Stimulated activated naive B cell treated with anti-CD40 and anti-IgM and Interleukin-4, amounts not matched to agents 10 μg/mL and 1 μg/mL and 100 μg/mL, for 72 hours (primary cell): Measurements from ENCODE around the gene FAM53A.

Experiments used
- ATAC-seq, 2 donors: fragments of 150-1000 bp; cut with Tn5 transposase; replicated peaks; 2 replicates each; pipeline ENCODE4 v1.10.0; 2021; ENCODE audit warnings: moderate library complexity in 1 of 2
- DNase-seq: peaks from one replicate; pipeline ENCODE4 v3.0.0; 2021
- H3K27ac Mint-ChIP-seq: one replicate; pipeline ENCODE4 v1.8.0; 2022; ENCODE audit warnings: mild to moderate bottlenecking, mixed read lengths
- H3K27me3 Mint-ChIP-seq, 2 donors: one replicate each; pipeline ENCODE4 v1.8.0; 2022; ENCODE audit warnings: mixed read lengths in 2 of 2
- H3K36me3 Mint-ChIP-seq, 2 donors: one replicate each; pipeline ENCODE4 v1.8.0; 2022; ENCODE audit warnings: mixed read lengths in 2 of 2, mild to moderate bottlenecking in 1 of 2
- H3K4me1 Mint-ChIP-seq, 2 donors: one replicate each; pipeline ENCODE4 v1.8.0; 2022; ENCODE audit warnings: mixed read lengths in 2 of 2, mild to moderate bottlenecking in 1 of 2
- H3K4me3 Mint-ChIP-seq, 2 donors: one replicate each; pipeline ENCODE4 v1.8.0; 2022; ENCODE audit warnings: mild to moderate bottlenecking in 2 of 2, mixed read lengths in 2 of 2, moderate library complexity in 1 of 2
- H3K9me3 Mint-ChIP-seq, 2 donors: one replicate each; pipeline ENCODE4 v1.8.0; 2022; ENCODE audit warnings: mixed read lengths in 2 of 2, mild to moderate bottlenecking in 1 of 2

The FAM53A gene, protein sequence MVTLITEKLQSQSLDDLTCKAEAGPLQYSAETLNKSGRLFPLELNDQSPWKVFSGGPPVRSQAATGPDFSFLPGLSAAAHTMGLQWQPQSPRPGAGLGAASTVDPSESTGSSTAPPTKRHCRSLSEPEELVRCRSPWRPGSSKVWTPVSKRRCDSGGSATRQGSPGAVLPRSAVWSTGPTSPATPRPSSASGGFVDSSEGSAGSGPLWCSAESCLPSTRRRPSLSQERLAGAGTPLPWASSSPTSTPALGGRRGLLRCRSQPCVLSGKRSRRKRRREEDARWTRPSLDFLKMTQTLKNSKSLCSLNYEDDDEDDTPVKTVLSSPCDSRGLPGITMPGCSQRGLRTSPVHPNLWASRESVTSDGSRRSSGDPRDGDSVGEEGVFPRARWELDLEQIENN

GRCh38 chr4:1683736-1684505 lies at the start of gene FAM53A:
Gene FAM53A (minus strand): TSS chr4:1684313. CDS start chr4:1668741, 15,572 bp downstream.
- peak; percentile 90 for DNase-seq
- peak within 1 kb of the TSS; percentile 76 for H3K27ac Mint-ChIP-seq
- H3K4me3 Mint-ChIP-seq, result peak within 1 kb of the TSS; percentile 83 to 86
- peak; percentile 90 to 95 for ATAC-seq
- no peaks in the 10 kb centered on the region for H3K27me3 Mint-ChIP-seq
- no peaks in the 10 kb centered on the region for H3K9me3 Mint-ChIP-seq
- H3K36me3 Mint-ChIP-seq, result no peaks in the 10 kb centered on the region
- H3K4me1 Mint-ChIP-seq, result peaks cover 2 to 13% of the 10 kb centered on the region in 2 donors

GRCh38 chr4:1732911-1733310 lies 48.8 kb upstream of the FAM53A start:
- DNase-seq (no peak), ATAC-seq (no peak)
- H3K36me3 Mint-ChIP-seq, result peaks cover 47 to 54% of the 10 kb centered on the region in 2 donors
- peaks cover 6 to 15% of the 10 kb centered on the region in 2 donors for H3K4me1 Mint-ChIP-seq
- no peak overlapping the region for H3K27ac Mint-ChIP-seq
- no peaks in the 10 kb centered on the region for H3K27me3 Mint-ChIP-seq
- H3K4me3 Mint-ChIP-seq, result no peak overlapping the region
- peaks cover 0 to under 1% of the 10 kb centered on the region in 2 donors for H3K9me3 Mint-ChIP-seq

GRCh38 chr4:1731180-1731579 lies 47.1 kb upstream of the FAM53A start:
- no peaks in the 10 kb centered on the region for H3K9me3 Mint-ChIP-seq
- H3K27ac Mint-ChIP-seq, result no peak overlapping the region
- DNase-seq, result no peak
- ATAC-seq, result no peak
- no peaks in the 10 kb centered on the region for H3K27me3 Mint-ChIP-seq
- peaks cover 45 to 54% of the 10 kb centered on the region in 2 donors for H3K36me3 Mint-ChIP-seq
- H3K4me1 Mint-ChIP-seq, result peaks cover 14 to 27% of the 10 kb centered on the region in 2 donors
- no peak overlapping the region for H3K4me3 Mint-ChIP-seq

- peaks cover 18 to 30% of the 10 kb centered on the region in 2 donors for H3K4me1 Mint-ChIP-seq
- ATAC-seq (no peak), DNase-seq (no peak)
- H3K4me3 Mint-ChIP-seq, result no peak overlapping the region
- peaks cover 43 to 54% of the 10 kb centered on the region in 2 donors for H3K36me3 Mint-ChIP-seq
- H3K27ac Mint-ChIP-seq, result no peak overlapping the region
- no peaks in the 10 kb centered on the region for H3K27me3 Mint-ChIP-seq
- H3K9me3 Mint-ChIP-seq, result no peaks in the 10 kb centered on the region
These were observed 46.5 kb upstream of the FAM53A start for GRCh38 chr4:1730532-1731135.

GRCh38 chr4:1728061-1728980 lies 44.2 kb upstream of the FAM53A start:
- no peaks in the 10 kb centered on the region for H3K27me3 Mint-ChIP-seq

DNA sequence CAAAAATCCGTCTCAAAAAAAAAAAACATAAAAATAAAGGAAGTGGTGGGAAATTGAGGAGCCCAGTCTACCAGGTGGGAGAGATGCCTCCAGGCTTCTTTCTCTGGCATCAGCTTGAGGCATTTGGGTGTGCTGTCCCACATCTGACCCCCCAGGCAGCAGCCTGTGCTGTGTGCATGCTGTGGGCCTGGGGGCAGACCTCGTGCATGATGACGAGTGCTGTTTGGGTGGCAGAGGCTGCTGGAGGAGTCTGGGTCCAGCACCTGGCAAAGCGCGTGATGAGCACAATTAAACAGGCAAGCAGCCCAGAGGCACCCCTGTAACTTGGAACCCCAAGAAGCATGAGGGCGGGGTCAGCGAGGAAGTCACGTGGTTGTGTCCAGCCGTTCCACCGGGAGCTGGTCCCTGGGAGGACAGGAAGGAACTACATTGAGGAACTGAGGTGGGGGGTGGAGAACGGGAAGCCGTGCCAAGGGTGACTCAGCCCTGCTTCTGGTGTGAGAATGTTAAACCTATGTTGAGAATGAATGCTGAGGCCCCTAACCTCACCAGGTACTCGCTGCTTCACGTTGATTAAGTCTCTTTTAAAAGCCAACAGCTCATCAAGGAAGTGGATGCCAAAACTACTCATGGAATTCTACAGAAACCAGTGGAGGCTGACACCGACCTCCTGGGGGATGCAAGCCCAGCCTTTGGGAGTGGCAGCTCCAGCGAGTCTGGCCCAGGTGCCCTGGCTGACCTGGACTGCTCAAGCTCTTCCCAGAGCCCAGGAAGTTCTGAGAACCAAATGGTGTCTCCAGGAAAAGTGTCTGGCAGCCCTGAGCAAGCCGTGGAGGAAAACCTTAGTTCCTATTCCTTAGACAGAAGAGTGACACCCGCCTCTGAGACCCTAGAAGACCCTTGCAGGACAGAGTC lies 43.3 kb upstream of the FAM53A start:
- no peak for DNase-seq
- ATAC-seq, result no peak
- no peaks in the 10 kb centered on the region for H3K27me3 Mint-ChIP-seq
- peaks cover 39 to 53% of the 10 kb centered on the region in 2 donors for H3K4me1 Mint-ChIP-seq
- peaks cover 54 to 66% of the 10 kb centered on the region in 2 donors for H3K36me3 Mint-ChIP-seq
- H3K27ac Mint-ChIP-seq, result no peak overlapping the region
- H3K4me3 Mint-ChIP-seq, result no peak overlapping the region
- H3K9me3 Mint-ChIP-seq, result no peaks in the 10 kb centered on the region

More at GRCh38 chr4:1728061-1728980, 44.2 kb upstream of the FAM53A start:
- no peak for DNase-seq
- peaks cover 44 to 62% of the 10 kb centered on the region in 2 donors for H3K36me3 Mint-ChIP-seq
- no peaks in the 10 kb centered on the region for H3K9me3 Mint-ChIP-seq
- peak overlapping the region; percentile 59 for H3K27ac Mint-ChIP-seq
- ATAC-seq, result no peak
- no peak overlapping the region for H3K4me3 Mint-ChIP-seq
- H3K4me1 Mint-ChIP-seq, result peaks cover 30 to 44% of the 10 kb centered on the region in 2 donors

DNA sequence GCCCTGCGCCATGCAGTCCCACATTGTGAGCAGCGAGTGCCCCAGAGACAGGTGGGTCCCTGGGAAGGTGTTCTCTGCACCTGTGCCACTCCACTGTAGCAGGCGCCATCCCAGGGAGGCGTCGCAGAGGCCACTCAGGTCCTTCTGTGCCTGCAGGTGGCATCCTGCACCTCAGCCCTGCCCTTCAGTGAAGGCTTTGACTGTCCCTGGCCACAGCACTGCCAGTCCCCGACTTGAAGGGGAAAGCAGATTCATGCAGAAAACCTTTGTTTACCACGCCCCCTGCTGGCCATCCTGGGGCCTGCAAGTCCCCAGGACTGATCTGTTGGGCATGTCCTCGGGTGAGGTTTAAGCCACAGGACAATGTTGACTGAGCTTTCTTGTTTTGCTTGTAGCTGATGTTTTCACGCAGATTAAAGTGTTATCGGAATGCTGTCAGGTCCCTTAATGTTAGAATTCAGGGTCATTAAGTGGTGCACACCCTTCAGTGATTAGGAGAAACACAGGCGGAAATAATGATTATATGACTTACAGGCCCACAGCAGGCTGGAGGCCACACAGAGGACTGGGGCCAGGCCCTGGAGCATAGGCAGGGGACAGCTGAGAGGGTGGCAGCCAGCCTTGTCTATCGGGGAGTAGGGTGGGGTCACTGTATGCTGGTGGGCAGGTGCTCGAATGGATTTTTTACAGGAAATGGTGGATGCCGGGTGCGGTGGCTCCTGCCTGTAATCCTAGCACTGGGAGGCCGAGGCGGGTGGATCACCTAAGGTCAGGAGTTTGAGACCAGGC lies 42.2 kb upstream of the FAM53A start:
- no peaks in the 10 kb centered on the region for H3K27me3 Mint-ChIP-seq
- peaks cover 46 to 61% of the 10 kb centered on the region in 2 donors for H3K4me1 Mint-ChIP-seq
- no peaks in the 10 kb centered on the region for H3K9me3 Mint-ChIP-seq
- no peak overlapping the region for H3K4me3 Mint-ChIP-seq
- H3K36me3 Mint-ChIP-seq, result peaks cover 54 to 69% of the 10 kb centered on the region in 2 donors
- no peak overlapping the region for H3K27ac Mint-ChIP-seq
- ATAC-seq (peak; percentile 38 to 40), DNase-seq (peak; percentile 73)

- Mint-ChIP-seq H3K27me3 (no peaks in the 10 kb centered on the region), H3K9me3 (no peaks in the 10 kb centered on the region), H3K36me3 (peaks cover 48 to 69% of the 10 kb centered on the region in 2 donors), H3K4me1 (peaks cover 47 to 61% of the 10 kb centered on the region in 2 donors), H3K27ac (no peak overlapping the region), H3K4me3 (no peak overlapping the region)
- DNase-seq, result no peak
- ATAC-seq, result no peak
These were observed 41.4 kb upstream of the FAM53A start for GRCh38 chr4:1725521-1725920.

DNA sequence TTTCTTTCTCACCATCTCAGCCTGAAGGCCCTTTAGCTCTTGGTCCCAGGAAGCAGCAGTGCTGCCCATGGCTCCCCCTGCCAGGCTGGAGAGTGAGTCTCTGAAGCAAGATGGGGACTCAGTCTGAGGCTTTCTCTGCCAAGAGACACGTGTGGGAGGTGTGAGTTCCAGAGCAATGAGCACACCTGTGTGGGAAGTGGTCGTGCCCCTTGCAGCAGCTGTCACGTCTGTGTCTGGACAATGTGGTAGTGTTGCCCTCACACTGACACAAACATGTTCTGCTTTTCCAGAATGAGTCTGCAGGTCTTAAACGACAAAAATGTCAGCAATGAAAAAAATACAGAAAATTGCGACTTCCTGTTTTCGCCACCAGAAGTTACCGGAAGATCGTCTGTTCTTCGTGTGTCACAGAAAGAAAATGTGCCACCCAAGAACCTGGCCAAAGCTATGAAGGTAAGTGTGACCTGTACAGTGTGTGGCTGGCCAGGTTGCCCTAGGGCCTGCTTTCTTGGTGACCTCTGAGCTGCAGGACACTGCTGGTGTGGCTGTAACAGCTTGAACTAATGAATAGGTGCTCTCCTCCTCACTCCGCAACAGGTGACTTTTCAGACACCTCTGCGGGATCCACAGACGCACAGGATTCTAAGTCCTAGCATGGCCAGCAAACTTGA lies 39.2 kb upstream of the FAM53A start:
- peak overlapping the region; percentile 97 for H3K27ac Mint-ChIP-seq
- DNase-seq (peak; percentile 68), ATAC-seq (peak; percentile 44 to 53)
- H3K4me1 Mint-ChIP-seq, result peaks cover 53 to 70% of the 10 kb centered on the region in 2 donors
- H3K4me3 Mint-ChIP-seq, result peak overlapping the region; percentile 92 to 94
- peaks cover 34 to 61% of the 10 kb centered on the region in 2 donors for H3K36me3 Mint-ChIP-seq
- no peaks in the 10 kb centered on the region for H3K9me3 Mint-ChIP-seq
- no peaks in the 10 kb centered on the region for H3K27me3 Mint-ChIP-seq

DNA sequence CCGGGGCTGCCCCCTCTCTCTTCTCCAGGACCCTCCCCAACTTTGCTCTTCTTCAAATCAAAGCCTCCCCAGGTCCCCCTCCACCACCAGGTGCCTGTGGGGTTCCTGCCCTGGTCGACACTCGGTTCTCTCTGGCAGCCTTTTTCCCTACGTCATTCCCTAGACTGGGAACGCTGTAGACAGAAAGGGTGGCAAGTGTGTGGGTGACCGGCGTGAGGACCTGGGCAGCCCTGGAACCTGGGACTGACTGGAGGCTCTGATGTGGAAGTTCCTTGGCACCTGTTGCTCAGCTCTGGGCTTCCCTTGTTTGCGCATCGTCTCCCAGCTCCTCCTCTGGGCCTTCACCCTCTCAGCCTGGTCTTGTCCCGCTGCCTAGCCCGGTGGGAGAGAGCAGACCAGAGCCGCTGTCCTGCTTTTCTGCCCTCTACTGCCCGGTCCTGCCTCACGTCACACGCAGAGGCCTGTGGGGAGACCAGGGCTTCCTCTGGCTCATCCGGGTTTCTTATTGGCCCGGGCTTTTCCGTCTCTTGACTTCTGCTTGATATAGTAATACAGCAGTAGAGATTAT lies 38.5 kb upstream of the FAM53A start:
- Mint-ChIP-seq H3K4me1 (peaks cover 57 to 71% of the 10 kb centered on the region in 2 donors), H3K36me3 (peaks cover 30 to 58% of the 10 kb centered on the region in 2 donors), H3K27ac (peak overlapping the region; percentile 97), H3K9me3 (no peaks in the 10 kb centered on the region), H3K4me3 (peak overlapping the region; percentile 92 to 94), H3K27me3 (no peaks in the 10 kb centered on the region)
- no peak for DNase-seq
- peak in 1 of 2 donors; percentile 0 for ATAC-seq

DNA sequence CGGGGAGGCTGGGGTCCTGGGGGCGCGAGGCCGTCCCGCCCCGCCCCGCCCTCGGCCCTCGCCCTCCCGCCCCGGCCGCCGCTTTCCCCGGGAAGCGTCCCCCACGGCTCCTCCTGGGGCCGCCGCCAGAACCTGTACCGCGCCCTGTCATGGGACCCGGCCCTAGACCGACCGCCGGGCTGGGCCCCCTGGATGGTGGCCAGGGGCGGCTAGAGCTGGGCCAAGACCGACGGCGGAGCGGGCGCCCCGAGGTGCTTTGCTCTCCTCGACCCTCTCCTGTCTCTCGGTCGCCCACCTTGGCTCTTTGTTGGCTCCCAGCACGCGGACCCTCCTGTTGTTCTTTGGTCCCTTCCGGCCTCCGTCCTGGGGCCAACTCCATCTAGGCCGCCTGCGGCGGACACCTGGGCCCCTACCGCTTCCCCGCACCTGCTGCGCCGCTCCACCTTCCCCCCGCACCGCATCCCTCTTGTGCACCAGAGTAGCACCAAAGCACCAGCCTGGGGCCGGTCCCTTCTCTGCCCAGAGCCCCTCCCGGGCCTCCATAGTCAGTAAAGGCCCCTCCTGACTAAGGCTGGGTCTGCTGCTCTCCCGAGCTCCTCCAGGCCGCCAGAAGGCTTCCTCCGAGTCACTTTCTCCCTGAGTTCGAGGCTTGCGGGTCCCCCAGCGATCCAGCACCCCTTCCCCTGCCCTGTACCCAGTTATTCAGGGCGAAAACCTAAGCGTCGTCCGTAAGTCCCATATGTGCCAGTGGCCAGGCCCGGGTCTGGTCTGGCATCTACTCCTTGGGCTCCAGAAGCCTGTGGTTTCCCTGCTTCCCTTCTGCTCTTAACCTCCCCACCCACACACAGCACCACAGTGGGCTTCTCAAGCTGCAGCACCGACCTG lies 37.8 kb upstream of the FAM53A start:
- DNase-seq (no peak), ATAC-seq (no peak)
- H3K27me3 Mint-ChIP-seq, result no peaks in the 10 kb centered on the region

More for the DNA sequence above, 37.8 kb upstream of the FAM53A start:
- Mint-ChIP-seq H3K4me1 (peaks cover 56 to 72% of the 10 kb centered on the region in 2 donors), H3K27ac (peak overlapping the region; percentile 97), H3K4me3 (peak overlapping the region; percentile 92 to 94), H3K9me3 (no peaks in the 10 kb centered on the region), H3K36me3 (peaks cover 25 to 56% of the 10 kb centered on the region in 2 donors)
